ENCODE measurements around the gene KLHL17.
A peak's percentile ranks its signal among the peaks of the same experiment; 100 is the strongest.
"Not testable (repeated sequence)": the region's sequence is repeated elsewhere in the genome, so short reads cannot be mapped to it uniquely, and the experiment has no call there.

Gene KLHL17

GRCh38 chr1:1001057-1001783 lies 40.8 kb downstream of the KLHL17 start:
- DNase-seq (ENCODE audit: low read depth): no peak

- DNase-seq (ENCODE audit: low read depth): no peak
Observed at GRCh38 chr1:1003618-1004419, 43.4 kb downstream of the KLHL17 start.

- no peak for DNase-seq (ENCODE audit: low read depth)
Observed at GRCh38 chr1:1004420-1004779, 44.0 kb downstream of the KLHL17 start.

- DNase-seq (ENCODE audit: low read depth): no peak
Observed at GRCh38 chr1:1004780-1005697, 44.7 kb downstream of the KLHL17 start.

GRCh38 chr1:1005774-1006304 lies 45.5 kb downstream of the KLHL17 start:
- DNase-seq (ENCODE audit: low read depth): no peak

- DNase-seq (ENCODE audit: low read depth): no peak
Observed at GRCh38 chr1:1006305-1007159, 46.1 kb downstream of the KLHL17 start.

GRCh38 chr1:1010131-1010530 lies 49.7 kb downstream of the KLHL17 start:
- not testable (repeated sequence) for DNase-seq (ENCODE audit: low read depth)

GRCh38 chr1:1011396-1011949 lies 51.1 kb downstream of the KLHL17 start:
- DNase-seq (ENCODE audit: low read depth): no peak

- DNase-seq (ENCODE audit: low read depth): not testable (repeated sequence)
Observed at GRCh38 chr1:1012736-1013104, 52.3 kb downstream of the KLHL17 start.

- DNase-seq (ENCODE audit: low read depth): peak; percentile 62
Observed at GRCh38 chr1:1013105-1013921, 52.9 kb downstream of the KLHL17 start, which contains the start of gene ISG15. TSS of gene ISG15 (plus strand) at chr1:1013497. CDS start at chr1:1013574, 77 bp downstream.

GRCh38 chr1:1013922-1014648 lies 53.7 kb downstream of the KLHL17 start:
- no peak for DNase-seq (ENCODE audit: low read depth)

- DNase-seq (ENCODE audit: low read depth): no peak
Observed at GRCh38 chr1:1014799-1015681, 54.7 kb downstream of the KLHL17 start.
